GM12878 (cell line): ENCODE measurements around the gene HAPLN2.

ENCODE experiments used
- POLR2A ChIP-seq: IDR thresholded peaks from 2 replicates; pipeline ENCODE4 v1.6.1; 2011; ENCODE audit warnings: low read depth, mild to moderate bottlenecking, low read length
- TF ChIP-seq, protein P1 (sequence below): IDR thresholded peaks from 2 replicates; pipeline ENCODE4 v1.6.1; 2011; ENCODE audit warnings: borderline replicate concordance, low read depth, mild to moderate bottlenecking, moderate library complexity, low read length; ENCODE audit not compliant: insufficient read depth, poor library complexity, severe bottlenecking

DNA sequence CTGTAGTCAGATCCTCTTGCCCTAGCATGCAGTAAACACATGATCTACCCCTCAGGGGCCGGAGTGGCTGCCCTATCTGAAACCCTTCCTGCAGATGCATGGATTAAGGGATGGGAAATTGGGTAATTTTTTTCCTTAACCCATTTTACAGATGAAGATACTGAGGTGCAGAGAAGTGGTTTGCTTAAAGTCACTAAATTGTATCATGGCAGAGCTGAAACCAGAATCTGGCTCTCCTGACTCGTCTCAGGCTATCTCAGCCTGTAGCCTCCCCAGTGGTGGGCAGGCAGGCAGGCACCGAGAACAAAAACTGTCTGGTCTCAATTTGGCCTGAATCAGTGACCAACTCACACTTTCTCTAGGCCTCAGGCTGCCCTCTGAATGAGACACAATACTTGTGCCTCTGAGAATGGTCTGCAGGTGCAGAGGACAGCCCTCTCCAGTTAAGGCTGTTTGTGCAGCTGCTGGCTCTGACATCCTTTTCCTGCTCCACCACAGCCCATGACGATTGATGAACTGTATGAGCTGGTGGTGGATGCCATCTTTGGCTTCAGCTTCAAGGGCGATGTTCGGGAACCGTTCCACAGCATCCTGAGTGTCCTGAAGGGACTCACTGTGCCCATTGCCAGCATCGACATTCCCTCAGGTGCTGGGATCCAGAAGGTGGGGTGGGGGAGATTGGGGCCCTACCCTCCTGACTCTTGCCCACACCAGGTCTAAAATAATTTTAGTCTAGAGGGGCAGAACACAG lies 26.1 kb upstream of the HAPLN2 start:
- TF ChIP-seq POLR2A, result no peak; the same call in 1 of the 2 replicates
- TF ChIP-seq, protein P1, sequence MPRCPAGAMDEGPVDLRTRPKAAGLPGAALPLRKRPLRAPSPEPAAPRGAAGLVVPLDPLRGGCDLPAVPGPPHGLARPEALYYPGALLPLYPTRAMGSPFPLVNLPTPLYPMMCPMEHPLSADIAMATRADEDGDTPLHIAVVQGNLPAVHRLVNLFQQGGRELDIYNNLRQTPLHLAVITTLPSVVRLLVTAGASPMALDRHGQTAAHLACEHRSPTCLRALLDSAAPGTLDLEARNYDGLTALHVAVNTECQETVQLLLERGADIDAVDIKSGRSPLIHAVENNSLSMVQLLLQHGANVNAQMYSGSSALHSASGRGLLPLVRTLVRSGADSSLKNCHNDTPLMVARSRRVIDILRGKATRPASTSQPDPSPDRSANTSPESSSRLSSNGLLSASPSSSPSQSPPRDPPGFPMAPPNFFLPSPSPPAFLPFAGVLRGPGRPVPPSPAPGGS, result no peak
